ENCODE measurements around the gene PNKD.

Gene PNKD

GRCh38 chr2:218341381-218341780 lies 71.1 kb downstream of the PNKD start:
- no peak for DNase-seq (ENCODE audit: low read depth, low spot score)

- no peak for DNase-seq (ENCODE audit: low read depth, low spot score)
Observed at GRCh38 chr2:218342837-218343236, 72.5 kb downstream of the PNKD start.

- DNase-seq (ENCODE audit: low read depth, low spot score): no peak
Observed at GRCh38 chr2:218343591-218343990, 73.3 kb downstream of the PNKD start.

GRCh38 chr2:218344090-218344754 lies 73.9 kb downstream of the PNKD start:
- no peak for DNase-seq (ENCODE audit: low read depth, low spot score)

GRCh38 chr2:218344755-218345417 lies 74.6 kb downstream of the PNKD start:
- no peak for DNase-seq (ENCODE audit: low read depth, low spot score)

GRCh38 chr2:218345491-218346236 lies 75.3 kb downstream of the PNKD start:
- no peak for DNase-seq (ENCODE audit: low read depth, low spot score)

GRCh38 chr2:218347172-218347571 lies 76.9 kb downstream of the PNKD start:
- no peak for DNase-seq (ENCODE audit: low read depth, low spot score)

GRCh38 chr2:218354045-218354444 lies 83.7 kb downstream of the PNKD start:
- no peak for DNase-seq (ENCODE audit: low read depth, low spot score)

GRCh38 chr2:218354850-218355443 lies 84.6 kb downstream of the PNKD start:
- DNase-seq (ENCODE audit: low read depth, low spot score): no peak

GRCh38 chr2:218357236-218358177 lies 87.2 kb downstream of the PNKD start:
- DNase-seq (ENCODE audit: low read depth, low spot score): no peak

- DNase-seq (ENCODE audit: low read depth, low spot score): no peak
Observed at GRCh38 chr2:218360453-218360852, 90.1 kb downstream of the PNKD start.

GRCh38 chr2:218362606-218363005 lies 92.3 kb downstream of the PNKD start:
- no peak for DNase-seq (ENCODE audit: low read depth, low spot score)

GRCh38 chr2:218363736-218364135 lies 93.4 kb downstream of the PNKD start:
- no peak for DNase-seq (ENCODE audit: low read depth, low spot score)

- DNase-seq (ENCODE audit: low read depth, low spot score): no peak
Observed at GRCh38 chr2:218364196-218364595, 93.9 kb downstream of the PNKD start.

GRCh38 chr2:218366621-218367414 lies 96.5 kb downstream of the PNKD start:
- DNase-seq (ENCODE audit: low read depth, low spot score): no peak

- no peak for DNase-seq (ENCODE audit: low read depth, low spot score)
Observed at GRCh38 chr2:218367415-218368149, 97.3 kb downstream of the PNKD start.

- DNase-seq (ENCODE audit: low read depth, low spot score): no peak
Observed at GRCh38 chr2:218368150-218368528, 97.8 kb downstream of the PNKD start.

GRCh38 chr2:218368621-218369153 lies 98.4 kb downstream of the PNKD start:
- no peak for DNase-seq (ENCODE audit: low read depth, low spot score)

GRCh38 chr2:218369330-218369729 lies 99.0 kb downstream of the PNKD start:
- DNase-seq (ENCODE audit: low read depth, low spot score): no peak

All from smooth muscle cell of the brain vasculature (primary cell).